Mesenteric fat pad (tissue), 1 donor: ENCODE data around the gene PRSS22. TPM values are rescaled to one million over a fixed set of nuclear protein-coding genes. Genes with fewer than 3 reads are reported as not detected.
A peak's percentile ranks its signal among the peaks of the same experiment; 100 is the strongest.

ENCODE experiments used
- DNase-seq: peaks from one replicate; pipeline ENCODE4 v3.0.0-alpha.2; 2020; ENCODE audit warnings: low spot score
- total RNA-seq: library from RNA; stranded (reverse); fragmentation: NEBNext Ultra II Directional; extraction: Animal tissue kit (Norgen Biotek cat#: 25700); gene quantifications from one replicate; pipeline ENCODE4 v1.2.1, GENCODE V29; 2021
- donor health status: DM: yes; HTN: yes; CAD: no.

The PRSS22 gene
- total RNA-seq, 1 donor from 2014 or later, result not detected

- no peak for DNase-seq
These were observed 24.0 kb upstream of the PRSS22 start for GRCh38 chr16:2881783-2882649.

GRCh38 chr16:2879854-2880508 lies 22.0 kb upstream of the PRSS22 start:
- DNase-seq, result no peak

- no peak for DNase-seq
These were observed 17.0 kb upstream of the PRSS22 start for GRCh38 chr16:2874912-2875362.

GRCh38 chr16:2874032-2874911 lies 16.3 kb upstream of the PRSS22 start:
- no peak for DNase-seq

GRCh38 chr16:2871926-2872325 lies 14.0 kb upstream of the PRSS22 start:
- DNase-seq, result no peak

GRCh38 chr16:2867987-2868789 lies 10.2 kb upstream of the PRSS22 start:
- peak; percentile 98 for DNase-seq

GRCh38 chr16:2867661-2867986 lies 9.7 kb upstream of the PRSS22 start:
- DNase-seq, result no peak

GRCh38 chr16:2866431-2866830 lies 8.5 kb upstream of the PRSS22 start:
- DNase-seq, result no peak

- no peak for DNase-seq
These were observed 7.7 kb upstream of the PRSS22 start for GRCh38 chr16:2865651-2866050.

- no peak for DNase-seq
These were observed 3.0 kb upstream of the PRSS22 start for GRCh38 chr16:2860826-2861567.

- DNase-seq, result no peak
These were observed 1.8 kb upstream of the PRSS22 start for GRCh38 chr16:2859686-2860265.

GRCh38 chr16:2858245-2859025 lies 465 bp upstream of the PRSS22 start:
- no peak for DNase-seq

- DNase-seq, result no peak
These were observed 1.1 kb downstream of the PRSS22 start for GRCh38 chr16:2856686-2857450.

GRCh38 chr16:2856061-2856670 lies 1.8 kb downstream of the PRSS22 start:
- no peak for DNase-seq

GRCh38 chr16:2855536-2855935 lies 2.4 kb downstream of the PRSS22 start:
- no peak for DNase-seq

GRCh38 chr16:2854700-2855309 lies 3.2 kb downstream of the PRSS22 start:
- no peak for DNase-seq

GRCh38 chr16:2853531-2854073 lies 4.4 kb downstream of the PRSS22 start:
- no peak for DNase-seq
